HG02852 (cell line): ENCODE measurements around the gene GDPD4.

Experiments
- ATAC-seq: cut with Tn5 transposase; IDR thresholded peaks from one replicate; pipeline ENCODE4 v1.9.1; 2021; ENCODE audit warnings: mild to moderate bottlenecking, moderate library complexity; ENCODE audit not compliant: unreplicated experiment

The GDPD4 gene

GRCh38 chr11:77299528-77299993, 1.9 kb downstream of the GDPD4 start:
- ATAC-seq, result no peak

GRCh38 chr11:77294040-77294439, 7.4 kb downstream of the GDPD4 start:
- no peak for ATAC-seq

DNA sequence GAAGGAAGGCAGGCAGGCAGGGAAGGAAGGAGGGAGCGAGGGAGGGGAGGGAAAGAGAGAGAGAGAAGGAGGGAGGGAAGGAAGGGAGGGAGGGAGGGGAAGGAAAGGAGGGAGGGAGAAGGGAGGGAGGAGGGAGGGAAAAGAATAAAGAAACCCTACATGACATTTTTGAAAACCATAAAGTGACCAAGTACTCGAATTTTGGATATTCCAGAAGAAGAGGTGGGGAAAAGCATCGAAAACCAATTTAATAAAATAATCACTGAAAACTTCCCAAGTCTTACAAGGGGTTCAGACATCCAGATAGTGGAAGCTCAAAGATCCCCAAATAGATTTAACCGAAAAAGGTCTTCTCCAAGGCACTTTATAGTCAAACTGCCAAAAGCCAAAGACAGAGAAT, 11.7 kb downstream of the GDPD4 start:
- no peak for ATAC-seq

DNA sequence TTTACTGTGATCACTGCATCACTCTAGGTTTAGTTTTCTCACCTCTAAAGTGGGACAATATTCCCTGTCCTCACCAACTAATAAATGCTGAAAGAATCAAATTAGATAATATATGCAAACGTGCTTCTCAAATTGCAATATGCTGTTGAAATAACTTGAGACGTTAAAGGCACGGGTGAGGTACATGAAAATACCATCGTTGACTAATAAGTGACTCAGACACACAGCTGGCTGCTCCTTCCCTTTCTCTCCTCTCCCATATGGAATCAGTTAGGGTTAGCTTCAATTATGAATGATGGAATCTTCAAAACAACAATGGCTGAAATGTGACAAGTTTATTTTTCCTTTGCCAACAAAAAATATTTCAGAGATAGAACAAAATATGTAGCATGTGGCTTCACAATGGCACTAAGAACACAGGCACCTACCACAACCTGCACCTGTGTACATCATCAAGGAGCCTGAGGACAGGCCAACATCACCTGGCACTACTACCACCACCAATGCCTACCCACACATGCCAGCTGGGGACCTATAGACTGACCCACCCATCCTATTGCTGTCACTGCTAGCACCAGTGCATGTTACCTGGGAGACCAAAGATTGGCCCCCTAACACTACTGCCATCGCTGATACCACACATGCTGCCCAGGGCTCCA, 13.7 kb downstream of the GDPD4 start:
- ATAC-seq, result no peak

GRCh38 chr11:77287136-77287535, 14.3 kb downstream of the GDPD4 start:
- no peak for ATAC-seq

DNA sequence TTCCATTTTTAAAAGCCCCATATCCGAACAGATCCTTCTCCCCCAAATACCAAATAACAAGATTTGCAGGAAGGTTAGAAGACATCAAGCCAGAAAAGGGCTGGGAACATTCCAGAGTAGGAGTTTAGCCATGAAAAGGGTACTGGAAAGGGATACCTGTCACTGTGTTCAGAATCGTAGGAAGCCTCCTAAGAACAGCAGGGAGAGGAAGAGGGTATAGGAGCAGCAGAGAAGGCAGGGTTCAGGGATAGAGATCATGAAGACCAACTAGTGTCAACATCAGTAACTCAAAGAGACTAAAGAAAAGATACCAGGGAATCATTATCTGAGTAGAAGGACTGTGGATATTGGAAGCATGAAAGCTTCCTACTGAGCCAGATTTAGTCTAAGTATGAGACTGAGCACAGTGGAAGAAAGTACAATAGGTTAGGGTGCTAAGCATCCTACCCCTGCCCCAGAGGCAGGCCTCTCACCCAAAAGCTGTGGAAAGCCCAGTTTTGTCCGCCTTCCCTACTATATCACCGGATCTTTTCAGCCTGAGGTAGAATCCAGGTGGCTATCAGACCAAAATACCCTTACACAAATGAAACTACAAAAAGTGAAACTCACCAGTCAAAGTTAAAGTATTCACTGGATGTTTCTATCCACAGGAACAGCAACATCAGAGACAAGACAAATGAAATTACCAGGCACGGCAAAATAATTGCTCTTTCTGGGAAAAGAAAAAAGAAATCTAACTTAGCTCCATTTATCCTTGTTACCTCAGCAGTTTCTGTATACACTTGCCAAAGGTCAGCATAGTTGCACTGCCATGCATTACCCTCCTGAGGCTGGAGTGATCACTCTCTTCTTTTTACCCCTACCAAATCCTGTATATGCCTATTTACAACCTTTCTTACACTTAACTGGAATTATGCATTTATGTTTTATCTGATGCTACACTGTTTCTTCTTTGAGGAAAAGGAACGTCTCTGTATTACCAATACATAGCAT, 16.7 kb downstream of the GDPD4 start:
- no peak for ATAC-seq

DNA sequence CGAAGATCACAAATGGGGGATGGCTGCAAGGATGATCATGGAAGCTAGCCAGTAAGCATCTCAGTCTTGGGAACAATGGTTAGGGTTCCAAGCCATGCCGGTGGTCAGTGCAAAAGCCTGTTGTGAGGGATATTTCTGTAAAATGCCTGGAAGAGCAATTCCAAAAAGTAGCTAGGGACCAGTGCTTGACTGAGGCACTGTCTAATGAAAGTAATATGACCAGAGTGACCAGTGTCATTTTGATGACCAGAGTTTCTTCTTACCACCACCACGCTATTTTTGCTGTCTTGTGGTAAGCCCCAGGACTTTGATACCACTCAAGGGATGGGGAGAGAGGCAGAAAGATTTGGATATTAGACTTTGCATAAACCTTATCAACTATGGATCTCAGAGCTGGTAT, 18.4 kb downstream of the GDPD4 start:
- ATAC-seq, result no peak

- no peak for ATAC-seq
Measured at GRCh38 chr11:77278595-77279506, 22.6 kb downstream of the GDPD4 start.

- no peak for ATAC-seq
Measured at GRCh38 chr11:77276271-77276670, 25.2 kb downstream of the GDPD4 start.

DNA sequence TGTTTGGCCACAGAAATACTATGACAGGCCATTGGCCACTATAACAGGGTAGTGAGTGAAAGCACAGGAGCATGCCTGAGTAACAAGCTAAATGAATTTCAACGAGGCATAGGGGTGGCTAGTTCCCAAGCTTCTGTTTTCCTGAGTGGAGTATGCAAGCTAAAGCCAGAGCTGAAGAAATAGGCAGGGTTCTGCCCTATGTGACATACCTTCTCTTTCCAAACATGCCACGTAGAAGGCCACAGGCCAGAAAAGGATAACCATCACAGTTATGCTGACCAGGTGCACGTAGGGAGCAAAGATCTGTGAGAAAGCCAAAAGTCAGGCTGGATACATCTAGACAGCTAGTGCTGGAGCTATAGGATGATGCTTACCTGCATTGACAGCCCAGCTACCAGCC, 30.6 kb downstream of the GDPD4 start:
- ATAC-seq, result no peak

GRCh38 chr11:77269484-77270123, 31.9 kb downstream of the GDPD4 start:
- ATAC-seq, result no peak

DNA sequence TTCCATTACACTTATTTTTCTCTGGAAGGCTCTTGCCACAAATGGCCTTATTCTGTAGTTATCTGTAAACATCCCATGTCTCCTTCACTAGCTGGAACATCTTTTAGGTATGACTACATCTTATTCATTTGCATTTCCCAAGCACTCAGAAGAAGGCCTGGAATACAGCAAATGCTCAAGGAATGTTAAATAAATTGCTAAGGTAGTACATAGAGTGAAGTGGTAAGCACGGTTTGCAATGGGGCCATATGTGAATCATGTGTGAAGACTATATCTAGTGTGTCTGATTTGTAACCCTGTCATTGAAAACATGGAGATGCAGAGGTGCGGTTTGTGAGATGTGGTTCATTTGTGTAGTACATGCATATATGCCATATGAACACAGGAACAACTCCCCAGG, 33.5 kb downstream of the GDPD4 start:
- no peak for ATAC-seq

DNA sequence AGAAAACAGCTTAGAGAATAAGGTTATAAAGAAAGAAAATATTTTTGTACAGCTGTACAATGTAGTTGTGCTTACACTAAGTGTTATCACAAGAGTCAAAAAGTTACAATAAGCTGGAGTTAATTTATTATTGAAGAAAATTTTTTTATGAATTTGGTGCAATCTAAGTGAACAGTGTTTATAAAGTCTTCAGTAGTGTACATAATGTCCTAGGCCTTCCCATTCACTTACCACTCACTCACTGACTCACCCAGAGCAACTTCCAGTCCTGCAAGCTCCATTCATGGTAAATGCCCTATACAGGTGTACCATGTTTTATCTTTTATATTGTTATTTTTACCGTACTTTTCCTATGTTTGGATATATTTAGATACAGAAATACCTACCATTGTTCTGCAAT, 34.7 kb downstream of the GDPD4 start:
- no peak for ATAC-seq

GRCh38 chr11:77262803-77263202, 38.7 kb downstream of the GDPD4 start:
- ATAC-seq, result no peak

GRCh38 chr11:77259641-77260040, 41.8 kb downstream of the GDPD4 start:
- ATAC-seq, result no peak

DNA sequence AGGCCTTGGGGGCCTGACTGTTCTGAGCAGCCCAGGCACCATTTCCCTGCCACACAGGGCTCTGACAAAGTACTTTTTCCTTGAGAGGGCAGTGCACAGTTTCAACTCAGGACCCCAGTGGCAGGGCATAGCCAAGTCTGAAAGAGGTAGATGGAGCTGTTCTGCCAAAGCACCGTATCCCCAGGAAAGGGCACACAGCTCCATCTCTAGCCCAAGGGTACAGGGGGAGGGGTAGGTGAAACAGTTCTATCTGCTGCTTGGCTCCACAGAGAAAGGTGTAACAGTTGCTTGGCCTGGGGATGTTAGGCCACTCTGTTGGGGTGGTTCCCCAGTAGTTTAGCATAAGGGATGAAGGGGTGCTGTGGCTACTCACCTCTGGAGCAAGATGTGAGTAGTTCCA, 47.8 kb downstream of the GDPD4 start:
- no peak for ATAC-seq

GRCh38 chr11:77252555-77253270, 48.8 kb downstream of the GDPD4 start:
- no peak for ATAC-seq

- ATAC-seq, result no peak
Measured at GRCh38 chr11:77250881-77251640, 50.4 kb downstream of the GDPD4 start.

DNA sequence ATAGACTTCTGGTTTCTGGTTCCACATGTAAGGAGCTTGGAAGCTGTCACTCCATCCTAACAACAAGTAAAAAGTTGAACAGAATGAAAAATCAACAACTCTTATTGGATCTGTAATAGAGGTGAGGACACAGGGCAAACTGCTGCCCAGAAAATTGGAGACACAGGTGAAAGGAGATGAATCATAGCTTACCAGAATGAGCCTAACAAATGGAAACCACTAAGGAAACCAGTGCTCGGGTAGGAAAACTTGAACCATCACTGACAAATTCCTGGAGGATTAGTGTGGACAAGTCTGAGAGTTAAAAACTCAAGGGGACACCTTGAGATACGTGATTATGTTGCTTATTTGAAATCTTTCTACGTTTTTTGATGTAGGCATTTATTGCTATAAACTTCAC, 52.1 kb downstream of the GDPD4 start:
- no peak for ATAC-seq
